Activated CD8-positive, alpha-beta memory T cell treated with anti-CD3 and anti-CD28 coated beads, Interleukin-2, amount 50 U/mL, for 24 hours (primary cell): ENCODE data around the gene CHPF.

Source experiments
- DNase-seq: peaks from one replicate; pipeline ENCODE4 v3.0.0-alpha.2; 2020; ENCODE audit errors: extremely low read depth

Gene CHPF, protein sequence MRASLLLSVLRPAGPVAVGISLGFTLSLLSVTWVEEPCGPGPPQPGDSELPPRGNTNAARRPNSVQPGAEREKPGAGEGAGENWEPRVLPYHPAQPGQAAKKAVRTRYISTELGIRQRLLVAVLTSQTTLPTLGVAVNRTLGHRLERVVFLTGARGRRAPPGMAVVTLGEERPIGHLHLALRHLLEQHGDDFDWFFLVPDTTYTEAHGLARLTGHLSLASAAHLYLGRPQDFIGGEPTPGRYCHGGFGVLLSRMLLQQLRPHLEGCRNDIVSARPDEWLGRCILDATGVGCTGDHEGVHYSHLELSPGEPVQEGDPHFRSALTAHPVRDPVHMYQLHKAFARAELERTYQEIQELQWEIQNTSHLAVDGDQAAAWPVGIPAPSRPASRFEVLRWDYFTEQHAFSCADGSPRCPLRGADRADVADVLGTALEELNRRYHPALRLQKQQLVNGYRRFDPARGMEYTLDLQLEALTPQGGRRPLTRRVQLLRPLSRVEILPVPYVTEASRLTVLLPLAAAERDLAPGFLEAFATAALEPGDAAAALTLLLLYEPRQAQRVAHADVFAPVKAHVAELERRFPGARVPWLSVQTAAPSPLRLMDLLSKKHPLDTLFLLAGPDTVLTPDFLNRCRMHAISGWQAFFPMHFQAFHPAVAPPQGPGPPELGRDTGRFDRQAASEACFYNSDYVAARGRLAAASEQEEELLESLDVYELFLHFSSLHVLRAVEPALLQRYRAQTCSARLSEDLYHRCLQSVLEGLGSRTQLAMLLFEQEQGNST

DNA sequence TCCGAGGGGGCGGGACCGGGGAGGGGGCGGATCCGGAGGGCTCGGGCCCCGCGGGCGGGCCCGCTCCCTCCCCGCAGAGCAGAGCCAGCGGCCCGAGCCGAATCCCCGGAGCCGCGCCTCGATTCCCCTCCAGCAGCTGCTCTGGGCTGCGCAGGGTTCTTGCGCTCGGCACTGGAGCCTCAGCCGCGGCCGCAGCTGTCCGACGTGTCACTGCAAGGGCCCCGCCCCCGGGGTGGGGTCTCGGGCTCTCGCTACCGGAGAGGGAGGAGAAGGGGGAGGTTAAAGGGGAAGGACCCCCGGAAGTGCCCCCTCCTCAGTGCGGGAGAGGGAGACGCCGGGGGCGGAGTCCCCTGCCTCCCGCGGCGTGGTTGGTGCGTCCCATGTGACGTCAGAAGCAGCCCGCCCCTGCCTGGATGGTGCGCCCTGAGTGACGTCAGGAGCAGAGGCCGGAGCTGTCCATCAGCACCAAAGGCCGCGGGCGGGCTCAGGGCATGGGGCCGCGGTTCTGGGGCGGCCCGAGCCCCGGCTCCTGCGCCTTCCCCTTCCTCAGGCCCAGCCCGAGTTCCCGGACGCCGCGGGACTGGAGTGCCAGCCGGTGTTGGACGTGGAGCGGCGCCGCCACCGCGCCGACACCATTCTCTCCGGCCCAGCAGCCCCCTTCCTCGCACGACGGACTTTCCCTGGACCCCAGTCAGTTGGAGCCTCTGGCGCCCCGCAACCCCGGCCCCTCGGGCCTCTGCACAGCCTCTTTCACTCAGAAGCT, at the start of gene CHPF, which contains the start of gene TMEM198:
Gene CHPF, minus strand, starts transcription at position 214 of the 763 bp plus-strand sequence. CDS start 271 bp downstream, outside the sequence.
Gene TMEM198, plus strand, starts transcription at position 433 of the 763 bp plus-strand sequence. CDS start 700 bp downstream, outside the sequence.
- DNase-seq = peak; percentile 87

DNA sequence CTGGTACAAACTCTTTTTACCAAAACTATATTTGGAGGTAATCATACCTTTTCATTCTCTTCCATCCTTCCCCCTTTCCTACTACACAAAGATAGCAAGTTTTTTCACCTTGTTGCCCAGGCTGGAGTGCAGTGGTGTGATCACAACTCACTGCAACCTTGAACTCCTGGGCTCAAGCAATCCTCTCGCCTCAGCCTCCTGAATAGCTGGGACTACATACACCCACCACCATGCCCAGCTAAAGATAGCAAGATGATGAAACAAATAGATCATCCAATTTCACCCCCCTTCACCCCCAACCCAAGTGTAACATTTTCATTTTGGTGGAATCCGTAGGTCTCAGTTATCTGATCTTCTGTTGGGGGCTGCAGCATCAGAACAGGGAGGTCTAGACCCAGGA, 49.5 kb upstream of the CHPF start:
- DNase-seq = no peak

GRCh38 chr2:219592736-219593135, 49.1 kb upstream of the CHPF start:
- no peak for DNase-seq

- no peak for DNase-seq
Measured at GRCh38 chr2:219591091-219591490, 47.5 kb upstream of the CHPF start.

- no peak for DNase-seq
Measured at GRCh38 chr2:219581346-219581745, 37.7 kb upstream of the CHPF start.

DNA sequence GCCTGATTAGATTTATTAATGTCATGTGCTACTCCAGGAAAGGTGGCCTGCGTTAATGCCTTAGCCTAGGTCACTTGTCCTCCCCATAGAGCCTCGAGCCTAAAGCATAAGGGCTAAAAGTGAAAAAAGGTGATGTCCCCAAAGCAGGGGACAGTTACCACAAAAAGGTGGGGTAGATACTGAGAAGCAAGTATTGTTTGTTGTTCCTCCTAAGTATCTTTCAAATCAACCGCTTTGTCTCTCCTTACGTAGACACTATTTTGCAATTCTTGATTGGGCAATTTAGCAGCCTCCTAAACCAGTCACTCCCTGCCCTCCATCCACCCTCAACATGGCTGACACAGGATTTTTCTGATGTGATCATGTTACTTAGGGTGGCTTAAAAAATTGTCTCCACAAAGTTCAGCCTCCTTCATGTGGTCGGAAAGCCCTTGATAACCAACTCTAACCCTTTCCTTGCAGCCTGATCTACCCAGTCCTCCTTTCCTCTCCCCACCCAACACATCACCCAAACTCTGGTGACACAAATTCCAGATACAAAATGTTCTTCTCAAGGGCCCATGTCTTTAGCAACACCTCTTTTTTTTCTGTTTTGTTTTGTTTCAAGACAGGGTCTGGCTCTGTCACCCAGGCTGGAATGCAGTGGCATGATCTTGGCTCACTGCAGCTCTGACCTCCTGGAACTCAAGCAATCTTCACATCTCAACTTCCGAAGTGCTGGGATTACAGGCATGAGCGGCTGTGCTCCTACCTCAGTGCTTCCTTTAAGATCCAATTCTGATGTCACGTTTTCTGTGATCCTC, 35.4 kb upstream of the CHPF start:
- DNase-seq = no peak

- no peak for DNase-seq
Measured at GRCh38 chr2:219576505-219577388, 33.1 kb upstream of the CHPF start.

DNA sequence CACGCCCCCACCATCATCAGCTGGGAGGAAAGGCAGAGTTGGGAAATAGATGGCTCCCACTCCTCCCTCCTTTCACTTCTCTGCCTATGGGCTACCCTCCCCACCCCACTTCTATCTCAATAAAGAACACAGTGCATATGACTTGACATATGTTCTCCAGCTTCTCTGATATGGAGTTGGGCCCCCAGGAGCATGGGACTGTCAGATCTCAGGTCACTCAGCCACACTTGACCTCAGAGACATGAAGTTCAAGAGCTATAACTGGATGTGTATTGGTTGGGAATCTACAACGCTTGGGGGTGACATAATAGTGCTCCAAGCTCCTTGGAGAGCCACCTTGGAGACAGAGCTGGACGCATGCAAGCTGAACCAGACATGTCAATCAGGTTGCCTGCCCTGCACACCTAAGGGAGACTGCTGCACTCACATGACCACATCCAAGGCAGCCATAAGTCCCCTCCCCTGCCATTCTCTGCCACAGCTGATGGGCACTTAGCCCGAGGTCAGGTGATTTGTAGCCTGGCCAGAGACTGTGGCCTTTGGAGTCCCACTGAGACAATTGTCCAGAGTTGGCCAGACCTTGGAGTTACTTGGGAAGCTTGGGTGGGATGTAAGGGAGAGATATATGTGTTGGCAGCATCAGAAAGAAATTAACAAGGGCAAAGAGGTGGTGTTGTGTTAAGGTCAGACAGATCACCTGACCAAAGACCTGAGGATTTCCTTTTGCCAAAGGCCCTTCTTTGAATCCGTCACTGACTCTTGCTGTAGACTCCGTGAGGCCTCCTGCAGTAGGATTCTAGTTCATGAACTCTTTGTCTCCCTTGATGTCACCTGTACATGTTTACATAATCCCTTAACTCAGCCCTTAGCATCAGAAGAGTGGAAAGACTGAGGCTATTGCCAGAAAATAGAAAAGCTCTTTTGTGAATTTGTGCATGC, 32.2 kb upstream of the CHPF start:
- DNase-seq = no peak

- DNase-seq = no peak
Measured at GRCh38 chr2:219574484-219575311, 31.1 kb upstream of the CHPF start.

DNA sequence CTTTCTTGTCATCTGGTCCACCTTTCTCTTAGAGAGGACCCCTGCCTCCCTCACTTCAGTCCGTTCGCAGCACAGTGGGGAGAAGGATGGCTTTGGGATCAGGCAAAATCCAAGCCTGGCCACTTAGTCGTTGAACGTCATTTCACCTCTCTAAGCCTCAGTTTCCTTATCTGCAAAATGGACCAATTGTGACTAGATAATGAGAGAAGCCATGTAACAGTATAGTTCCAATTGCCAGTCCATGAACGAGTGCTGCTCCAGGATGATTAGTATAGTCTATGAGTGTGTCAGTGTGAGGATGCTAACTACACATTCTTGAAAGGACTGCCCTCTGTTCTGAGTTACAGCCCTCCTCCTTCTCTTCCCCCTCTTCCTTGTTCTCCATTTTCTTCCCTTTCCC, 29.6 kb upstream of the CHPF start:
- no peak for DNase-seq

DNA sequence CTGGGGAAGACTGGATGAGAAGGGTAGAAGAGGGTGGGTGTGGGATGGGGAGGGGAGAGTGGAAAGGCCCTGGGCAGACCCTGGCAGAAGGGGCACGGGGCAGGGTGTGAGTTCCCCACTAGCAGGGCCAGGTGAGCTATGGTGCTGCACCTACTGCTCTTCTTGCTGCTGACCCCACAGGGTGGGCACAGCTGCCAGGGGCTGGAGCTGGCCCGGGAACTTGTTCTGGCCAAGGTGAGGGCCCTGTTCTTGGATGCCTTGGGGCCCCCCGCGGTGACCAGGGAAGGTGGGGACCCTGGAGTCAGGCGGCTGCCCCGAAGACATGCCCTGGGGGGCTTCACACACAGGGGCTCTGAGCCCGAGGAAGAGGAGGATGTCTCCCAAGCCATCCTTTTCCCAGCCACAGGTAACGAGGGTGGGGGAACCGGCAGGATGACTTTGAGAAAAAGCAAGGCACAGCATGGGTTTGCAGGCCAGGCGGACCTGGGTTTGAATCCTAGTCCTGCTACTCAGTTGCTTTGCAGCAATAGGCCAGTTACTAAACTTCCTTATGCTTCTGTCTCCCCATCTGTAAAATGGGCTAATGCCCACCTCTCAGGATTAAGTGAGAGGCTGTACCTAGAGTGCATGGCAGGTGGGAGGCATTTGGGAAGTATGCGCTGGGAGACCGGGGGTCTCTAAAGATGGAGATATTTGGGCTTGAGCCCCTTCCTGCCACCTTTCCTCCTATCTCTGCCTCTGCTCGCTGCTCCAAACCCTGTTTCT, 28.8 kb upstream of the CHPF start, which contains the start of gene INHA:
Gene INHA, plus strand, starts transcription at position 74 of the 765 bp plus-strand sequence. Its CDS starts 65 bp downstream, at position 139.
- no peak for DNase-seq

- DNase-seq = no peak
Measured at GRCh38 chr2:219571311-219572236, 28.0 kb upstream of the CHPF start, which contains the start of gene OBSL1. OBSL1 (minus strand) TSS chr2:219571539; CDS start chr2:219571232, 307 bp downstream.

DNA sequence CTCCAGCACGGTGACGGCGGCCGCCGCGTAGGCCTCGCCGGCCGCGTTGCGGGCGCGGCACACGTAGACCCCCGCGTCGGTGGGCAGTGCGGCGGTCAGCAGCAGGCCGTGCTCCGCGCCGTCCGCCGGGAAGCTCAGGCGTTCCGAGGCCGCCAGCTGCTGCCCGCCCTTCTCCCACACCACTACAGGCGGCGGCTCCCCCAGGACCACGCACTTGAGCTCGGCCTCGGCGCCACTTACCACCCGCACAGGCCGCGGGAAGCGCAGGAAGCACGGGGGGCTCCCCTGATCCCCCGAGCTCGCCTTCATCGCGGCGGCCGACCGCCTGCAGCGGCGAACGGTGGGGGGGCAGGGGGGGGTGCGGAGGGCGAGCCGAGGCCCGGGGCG, 27.3 kb upstream of the CHPF start:
- DNase-seq = no peak

- no peak for DNase-seq
Measured at GRCh38 chr2:219570194-219570923, 26.8 kb upstream of the CHPF start.

- DNase-seq = no peak
Measured at GRCh38 chr2:219569635-219570034, 26.0 kb upstream of the CHPF start.
